Stimulated activated CD4-positive, alpha-beta T cell treated with anti-CD3 and anti-CD28 coated beads, Interleukin-12 subunit alpha, Interleukin-12 subunit beta, amount 100 ng/mL, for 48 hours (primary cell): ENCODE results near the gene HSPE1.
"Not testable (repeated sequence)": the region's sequence is repeated elsewhere in the genome, so short reads cannot be mapped to it uniquely, and the experiment has no call there.

ENCODE experiments used
- DNase-seq, 3 donors: peaks; one replicate each; pipeline ENCODE4 v3.0.0-alpha.2; 2020; ENCODE audit warnings: low read depth in 2 of 3, low spot score in 1 of 3

Gene HSPE1

GRCh38 chr2:197498235-197498936, 1.8 kb upstream of the HSPE1 start:
- DNase-seq: no peak

GRCh38 chr2:197498937-197499593, 1.1 kb upstream of the HSPE1 start:
- DNase-seq: peak in 2 of 3 donors; percentile 28 to 35

- DNase-seq: no peak
Observed at GRCh38 chr2:197500503-197501131, 438 bp downstream of the HSPE1 start.

GRCh38 chr2:197502201-197502600, 2.0 kb downstream of the HSPE1 start:
- no peak for DNase-seq

- no peak for DNase-seq
Observed at GRCh38 chr2:197502685-197503084, 2.5 kb downstream of the HSPE1 start.

- no peak for DNase-seq
Observed at GRCh38 chr2:197504000-197504399, 3.8 kb downstream of the HSPE1 start.

GRCh38 chr2:197504512-197504911, 4.3 kb downstream of the HSPE1 start:
- no peak for DNase-seq

- no peak for DNase-seq
Observed at GRCh38 chr2:197506658-197507057, 6.5 kb downstream of the HSPE1 start.

GRCh38 chr2:197513915-197514314, 13.7 kb downstream of the HSPE1 start:
- no peak for DNase-seq

- no peak for DNase-seq
Observed at GRCh38 chr2:197514754-197515153, 14.6 kb downstream of the HSPE1 start.

- DNase-seq: no peak
Observed at GRCh38 chr2:197515315-197515738, 15.1 kb downstream of the HSPE1 start.

GRCh38 chr2:197515739-197516392, 15.7 kb downstream of the HSPE1 start, which contains the start of gene MOB4:
Gene MOB4, plus strand, starts transcription at chr2:197516066. Its CDS starts 21 bp downstream, at chr2:197516087.
- DNase-seq: peak; percentile 90 to 94 (median 90)

- no peak for DNase-seq
Observed at GRCh38 chr2:197516393-197516761, 16.2 kb downstream of the HSPE1 start.

- no peak for DNase-seq
Observed at GRCh38 chr2:197517150-197517549, 17.0 kb downstream of the HSPE1 start.

- no peak for DNase-seq
Observed at GRCh38 chr2:197538412-197538811, 38.2 kb downstream of the HSPE1 start.

GRCh38 chr2:197539734-197540133, 39.6 kb downstream of the HSPE1 start:
- no peak for DNase-seq

- DNase-seq: no peak
Observed at GRCh38 chr2:197543206-197543605, 43.0 kb downstream of the HSPE1 start.

- no peak for DNase-seq
Observed at GRCh38 chr2:197547163-197547900, 47.2 kb downstream of the HSPE1 start.

GRCh38 chr2:197548582-197548981, 48.4 kb downstream of the HSPE1 start:
- no peak for DNase-seq

GRCh38 chr2:197551260-197551659, 51.1 kb downstream of the HSPE1 start:
- DNase-seq: not testable (repeated sequence)
